Measurements from ENCODE around the gene TCN2.
"Not testable (repeated sequence)": the region's sequence is repeated elsewhere in the genome, so short reads cannot be mapped to it uniquely, and the experiment has no call there.

The TCN2 gene

GRCh38 chr22:30612789-30613188 lies 5.8 kb downstream of the TCN2 start:
- FAIRE-seq, result no peak

GRCh38 chr22:30614268-30614667 lies 7.3 kb downstream of the TCN2 start:
- no peak for FAIRE-seq

GRCh38 chr22:30614879-30615278 lies 7.9 kb downstream of the TCN2 start:
- FAIRE-seq, result no peak

GRCh38 chr22:30615543-30615954 lies 8.6 kb downstream of the TCN2 start:
- no peak for FAIRE-seq

GRCh38 chr22:30617819-30618218 lies 10.8 kb downstream of the TCN2 start:
- no peak for FAIRE-seq

GRCh38 chr22:30619909-30620308 lies 12.9 kb downstream of the TCN2 start:
- not testable (repeated sequence) for FAIRE-seq

- no peak for FAIRE-seq
These were observed 19.4 kb downstream of the TCN2 start for GRCh38 chr22:30626413-30626812.

- no peak for FAIRE-seq
These were observed 20.5 kb downstream of the TCN2 start for GRCh38 chr22:30627471-30627870.

- FAIRE-seq, result no peak
These were observed 21.5 kb downstream of the TCN2 start for GRCh38 chr22:30628491-30628890.

- not testable (repeated sequence) for FAIRE-seq
These were observed 24.5 kb downstream of the TCN2 start for GRCh38 chr22:30631469-30631868.

- no peak for FAIRE-seq
These were observed 27.7 kb downstream of the TCN2 start for GRCh38 chr22:30634471-30635233.

GRCh38 chr22:30635273-30636225 lies 28.6 kb downstream of the TCN2 start, which contains the start of gene SLC35E4:
TSS of gene SLC35E4 (plus strand) at chr22:30635781. CDS start at chr22:30636451, 670 bp downstream.
- no peak for FAIRE-seq

GRCh38 chr22:30636226-30637077 lies 29.5 kb downstream of the TCN2 start:
- FAIRE-seq, result no peak

- FAIRE-seq, result no peak
These were observed 30.7 kb downstream of the TCN2 start for GRCh38 chr22:30637701-30638114.

GRCh38 chr22:30640361-30640760 lies 33.4 kb downstream of the TCN2 start:
- no peak for FAIRE-seq

- no peak for FAIRE-seq
These were observed 34.0 kb downstream of the TCN2 start for GRCh38 chr22:30640839-30641430.

- no peak for FAIRE-seq
These were observed 36.3 kb downstream of the TCN2 start for GRCh38 chr22:30643055-30643875.

- no peak for FAIRE-seq
These were observed 39.7 kb downstream of the TCN2 start for GRCh38 chr22:30646518-30647160.

GRCh38 chr22:30647536-30647935 lies 40.6 kb downstream of the TCN2 start:
- no peak for FAIRE-seq

GRCh38 chr22:30648825-30649224 lies 41.9 kb downstream of the TCN2 start:
- no peak for FAIRE-seq

Measured in islet of Langerhans (tissue), 1 donor.